Body of pancreas (tissue), 4 donors: ENCODE data around the gene SLC33A1.
A peak's percentile ranks its signal among the peaks of the same experiment; 100 is the strongest.

Experiments
- POLR2A ChIP-seq, 3 donors: fragments of 450-650 bp; IDR thresholded peaks; one replicate each; pipeline ENCODE4 v1.6.1; 2016; ENCODE audit warnings: antibody characterized with exemption in 3 of 3, mild to moderate bottlenecking in 2 of 3
- TF ChIP-seq, protein P1 (sequence below), 7 experiments: fragments of 450-650 bp in 4 of 7; fragments of 200-600 bp in 3 of 7; sonication (generic) in 3 of 7; IDR thresholded peaks; one replicate each; pipeline ENCODE4 v1.5.1; 2016 to 2019; ENCODE audit warnings: antibody characterized with exemption in 7 of 7

DNA sequence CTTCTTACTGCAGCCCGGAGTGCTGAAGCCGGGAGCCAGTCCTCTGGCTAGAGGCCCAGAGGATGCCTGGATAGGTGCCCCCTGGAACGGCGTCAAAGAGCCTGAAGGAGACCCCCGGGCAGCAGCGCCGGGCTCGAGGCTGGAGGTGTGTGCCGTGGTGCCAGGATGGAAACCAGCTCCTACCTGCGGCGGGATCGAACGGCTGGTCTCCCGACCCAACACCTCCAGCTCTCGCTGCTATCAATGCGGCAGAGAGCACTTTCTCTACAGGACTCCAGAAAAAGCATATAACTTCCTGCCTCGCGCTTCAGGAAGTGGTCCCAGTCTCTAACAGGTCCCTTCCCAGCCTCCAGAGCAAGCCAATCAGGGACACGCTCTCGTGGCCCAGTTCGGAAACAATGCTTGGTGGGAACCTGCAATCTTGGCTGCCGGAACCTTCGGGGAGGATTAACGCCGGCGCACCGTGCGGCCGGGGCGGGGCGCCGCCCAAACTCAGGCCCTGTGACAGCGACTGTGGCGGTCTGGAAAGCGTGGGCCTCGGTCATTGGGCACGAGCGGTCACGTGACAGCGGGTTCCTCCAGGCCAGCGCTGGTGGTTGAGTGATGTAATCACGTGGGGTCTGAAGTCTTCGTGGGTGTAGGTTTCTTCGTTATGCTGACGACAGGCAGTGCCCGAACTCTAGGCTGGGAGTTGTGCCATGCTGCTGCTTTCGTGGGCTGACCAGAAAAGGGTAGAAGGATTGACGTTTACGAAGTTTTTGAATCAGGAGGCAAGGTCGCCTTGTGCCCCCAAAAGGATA, at the start of gene SLC33A1:
- TF ChIP-seq, protein P1, sequence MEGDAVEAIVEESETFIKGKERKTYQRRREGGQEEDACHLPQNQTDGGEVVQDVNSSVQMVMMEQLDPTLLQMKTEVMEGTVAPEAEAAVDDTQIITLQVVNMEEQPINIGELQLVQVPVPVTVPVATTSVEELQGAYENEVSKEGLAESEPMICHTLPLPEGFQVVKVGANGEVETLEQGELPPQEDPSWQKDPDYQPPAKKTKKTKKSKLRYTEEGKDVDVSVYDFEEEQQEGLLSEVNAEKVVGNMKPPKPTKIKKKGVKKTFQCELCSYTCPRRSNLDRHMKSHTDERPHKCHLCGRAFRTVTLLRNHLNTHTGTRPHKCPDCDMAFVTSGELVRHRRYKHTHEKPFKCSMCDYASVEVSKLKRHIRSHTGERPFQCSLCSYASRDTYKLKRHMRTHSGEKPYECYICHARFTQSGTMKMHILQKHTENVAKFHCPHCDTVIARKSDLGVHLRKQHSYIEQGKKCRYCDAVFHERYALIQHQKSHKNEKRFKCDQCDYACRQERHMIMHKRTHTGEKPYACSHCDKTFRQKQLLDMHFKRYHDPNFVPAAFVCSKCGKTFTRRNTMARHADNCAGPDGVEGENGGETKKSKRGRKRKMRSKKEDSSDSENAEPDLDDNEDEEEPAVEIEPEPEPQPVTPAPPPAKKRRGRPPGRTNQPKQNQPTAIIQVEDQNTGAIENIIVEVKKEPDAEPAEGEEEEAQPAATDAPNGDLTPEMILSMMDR (IDR thresholded peaks at IDR 0.05), result peak in 2 of 7 experiments; percentile 1 to 23
- peak; percentile 91 to 98 (median 98) for TF ChIP-seq POLR2A (IDR thresholded peaks at IDR 0.05)
